Measurements from ENCODE around the gene DENND5B.
"Not testable (repeated sequence)": the region's sequence is repeated elsewhere in the genome, so short reads cannot be mapped to it uniquely, and the experiment has no call there.

Gene DENND5B

GRCh38 chr12:31590642-31591379 is at the start of gene DENND5B:
Gene DENND5B (minus strand): TSS chr12:31591136. CDS start chr12:31590832, 304 bp downstream.
- DNase-seq = peak; percentile 15

- DNase-seq = no peak
Observed at GRCh38 chr12:31634620-31635019, 43.7 kb upstream of the DENND5B start.

GRCh38 chr12:31633464-31633863 is 42.5 kb upstream of the DENND5B start:
- no peak for DNase-seq

GRCh38 chr12:31631809-31632208 is 40.9 kb upstream of the DENND5B start:
- no peak for DNase-seq

GRCh38 chr12:31631023-31631724 is 40.2 kb upstream of the DENND5B start:
- no peak for DNase-seq

- no peak for DNase-seq
Observed at GRCh38 chr12:31629756-31630732, 39.1 kb upstream of the DENND5B start.

GRCh38 chr12:31627456-31628054 is 36.6 kb upstream of the DENND5B start:
- no peak for DNase-seq

- DNase-seq = no peak
Observed at GRCh38 chr12:31626270-31626995, 35.5 kb upstream of the DENND5B start.

GRCh38 chr12:31622038-31622437 is 31.1 kb upstream of the DENND5B start:
- no peak for DNase-seq

GRCh38 chr12:31620311-31620710 is 29.4 kb upstream of the DENND5B start:
- no peak for DNase-seq

- no peak for DNase-seq
Observed at GRCh38 chr12:31618228-31619025, 27.5 kb upstream of the DENND5B start.

- no peak for DNase-seq
Observed at GRCh38 chr12:31612819-31613218, 21.9 kb upstream of the DENND5B start.

GRCh38 chr12:31608299-31608698 is 17.4 kb upstream of the DENND5B start:
- DNase-seq = not testable (repeated sequence)

- DNase-seq = no peak
Observed at GRCh38 chr12:31605531-31605930, 14.6 kb upstream of the DENND5B start.

- DNase-seq = no peak
Observed at GRCh38 chr12:31603546-31604009, 12.6 kb upstream of the DENND5B start.

GRCh38 chr12:31600750-31601149 is 9.8 kb upstream of the DENND5B start:
- no peak for DNase-seq

GRCh38 chr12:31600252-31600651 is 9.3 kb upstream of the DENND5B start:
- no peak for DNase-seq

- DNase-seq = no peak
Observed at GRCh38 chr12:31599053-31599452, 8.1 kb upstream of the DENND5B start.

- no peak for DNase-seq
Observed at GRCh38 chr12:31597066-31597465, 6.1 kb upstream of the DENND5B start.

- no peak for DNase-seq
Observed at GRCh38 chr12:31594681-31595080, 3.7 kb upstream of the DENND5B start.

- DNase-seq = no peak
Observed at GRCh38 chr12:31591380-31591901, 505 bp upstream of the DENND5B start.

Measured in activated CD8-positive, alpha-beta memory T cell treated with anti-CD3 and anti-CD28 coated beads, Interleukin-2, amount 50 U/mL, for 4 hours (primary cell).